H9 (cell line): ENCODE data around the gene TNFAIP2. TPM values are rescaled to one million over a fixed set of nuclear protein-coding genes. Genes with fewer than 3 reads are reported as not detected.

Experiments used
- DNase-seq: peaks from one replicate; pipeline ENCODE4 v3.0.0-alpha.2; 2017
- H2AFZ ChIP-seq: one replicate; pipeline ENCODE4 v1.6.1; 2013; ENCODE audit warnings: mild to moderate bottlenecking, low read length, control low read depth, moderate library complexity
- H2AK5ac ChIP-seq: 2 replicates; pipeline ENCODE4 v1.6.1; 2013; ENCODE audit warnings: low read length, control low read depth, mixed read lengths; ENCODE audit not compliant: insufficient read length
- H2BK120ac ChIP-seq: one replicate; pipeline ENCODE4 v1.6.1; 2013; ENCODE audit warnings: low read depth, mild to moderate bottlenecking, low read length, control low read depth, inconsistent platforms; ENCODE audit not compliant: poor library complexity, severe bottlenecking
- H2BK12ac ChIP-seq: 2 replicates; pipeline ENCODE4 v1.6.1; 2013; ENCODE audit warnings: low read length, control low read depth, mixed read lengths, low read depth; ENCODE audit not compliant: insufficient read length
- H2BK15ac ChIP-seq: 2 replicates; pipeline ENCODE4 v1.6.1; 2013; ENCODE audit warnings: low read depth, low read length, control low read depth
- H2BK20ac ChIP-seq: one replicate; pipeline ENCODE4 v1.6.1; 2013; ENCODE audit warnings: low read depth, mild to moderate bottlenecking, low read length, control low read depth, inconsistent platforms; ENCODE audit not compliant: poor library complexity, severe bottlenecking
- H2BK5ac ChIP-seq: 2 replicates; pipeline ENCODE4 v1.6.1; 2013; ENCODE audit warnings: low read length, control low read depth, mixed read lengths; ENCODE audit not compliant: insufficient read length
- H3K14ac ChIP-seq: 2 replicates; pipeline ENCODE4 v1.6.1; 2013; ENCODE audit warnings: low read length, control low read depth; ENCODE audit not compliant: insufficient read depth
- H3K18ac ChIP-seq: 2 replicates; pipeline ENCODE4 v1.6.1; 2013; ENCODE audit warnings: low read depth, mild to moderate bottlenecking, mixed read lengths, low read length, control low read depth; ENCODE audit not compliant: insufficient read length
- H3K23ac ChIP-seq: 2 replicates; pipeline ENCODE4 v1.6.1; 2013; ENCODE audit warnings: low read length, control low read depth, mixed read lengths, low read depth; ENCODE audit not compliant: insufficient read length
- H3K23me2 ChIP-seq: 2 replicates; pipeline ENCODE4 v1.6.1; 2013; ENCODE audit warnings: low read depth, mild to moderate bottlenecking, mixed read lengths, low read length, control low read depth; ENCODE audit not compliant: insufficient read length, poor library complexity, severe bottlenecking
- H3K27ac ChIP-seq: 2 replicates; pipeline ENCODE4 v1.5.1; 2013; ENCODE audit warnings: low read length, control low read depth, mixed read lengths, low read depth; ENCODE audit not compliant: insufficient read length
- H3K27me3 ChIP-seq: 2 replicates; pipeline ENCODE4 v1.6.1; 2013; ENCODE audit warnings: low read length, control low read depth, inconsistent platforms; ENCODE audit not compliant: insufficient read depth
- H3K4ac ChIP-seq: 2 replicates; pipeline ENCODE4 v1.6.1; 2013; ENCODE audit warnings: low read depth, mild to moderate bottlenecking, control low read depth, inconsistent platforms, low read length, moderate library complexity
- H3K4me1 ChIP-seq: 2 replicates; pipeline ENCODE4 v1.6.1; 2013; ENCODE audit warnings: low read length, control low read depth, inconsistent platforms; ENCODE audit not compliant: insufficient read depth
- H3K4me2 ChIP-seq: 2 replicates; pipeline ENCODE4 v1.6.1; 2013; ENCODE audit warnings: low read length, control low read depth, mixed read lengths; ENCODE audit not compliant: insufficient read length, insufficient read depth
- H3K56ac ChIP-seq: 2 replicates; pipeline ENCODE4 v1.6.1; 2013; ENCODE audit warnings: low read depth, mild to moderate bottlenecking, mixed read lengths, low read length, control low read depth; ENCODE audit not compliant: insufficient read length
- H3K79me1 ChIP-seq: 2 replicates; pipeline ENCODE4 v1.6.1; 2013; ENCODE audit warnings: low read depth, mild to moderate bottlenecking, moderate library complexity, low read length, control low read depth, inconsistent platforms; ENCODE audit not compliant: insufficient read depth, poor library complexity, severe bottlenecking
- H3K79me2 ChIP-seq: 2 replicates; pipeline ENCODE4 v1.6.1; 2013; ENCODE audit warnings: low read length, control low read depth, inconsistent platforms; ENCODE audit not compliant: insufficient read depth
- H3K9ac ChIP-seq: 2 replicates; pipeline ENCODE4 v1.6.1; 2013; ENCODE audit warnings: low read length, control low read depth, mixed read lengths; ENCODE audit not compliant: insufficient read length; ENCODE audit errors: extremely low read depth
- H3K9me3 ChIP-seq: one replicate; pipeline ENCODE4 v1.6.1; 2013; ENCODE audit warnings: low read depth, low read length, inconsistent platforms; ENCODE audit not compliant: control insufficient read depth
- H3T11ph ChIP-seq: one replicate; pipeline ENCODE4 v1.6.1; 2013; ENCODE audit warnings: mild to moderate bottlenecking, low read length, control low read depth, inconsistent platforms
- H4K20me1 ChIP-seq: one replicate; pipeline ENCODE4 v1.6.1; 2013; ENCODE audit not compliant: control insufficient read depth, insufficient read length, insufficient read depth
- H4K5ac ChIP-seq: 2 replicates; pipeline ENCODE4 v1.6.1; 2013; ENCODE audit warnings: low read depth, mild to moderate bottlenecking, mixed read lengths, low read length, control low read depth; ENCODE audit not compliant: insufficient read length
- H4K8ac ChIP-seq: replicated peaks from 2 replicates; pipeline ENCODE4 v1.6.1; 2013; ENCODE audit warnings: low read length, control low read depth, mixed read lengths, low read depth; ENCODE audit not compliant: insufficient read length
- H4K91ac ChIP-seq: 2 replicates; pipeline ENCODE4 v1.6.1; 2013; ENCODE audit warnings: low read depth, mild to moderate bottlenecking, moderate library complexity, mixed read lengths, low read length, control low read depth; ENCODE audit not compliant: insufficient read length
- H3K27ac Mint-ChIP-seq, 3 experiments: 2 replicates in 2 of 3; 3 replicates in 1 of 3; pipeline ENCODE4 v1.8.0; 2020 to 2021; ENCODE audit warnings: mixed read lengths in 3 of 3, mild to moderate bottlenecking in 1 of 3, moderate library complexity in 1 of 3
- H3K27me3 Mint-ChIP-seq: 2 replicates; pipeline ENCODE4 v1.8.0; 2021; ENCODE audit warnings: low read depth, mild to moderate bottlenecking, moderate library complexity, mixed read lengths
- H3K36me3 Mint-ChIP-seq, 3 experiments: 2 replicates in 2 of 3; 3 replicates in 1 of 3; pipeline ENCODE4 v1.8.0; 2020 to 2021; ENCODE audit warnings: low read depth in 3 of 3, mixed read lengths in 3 of 3; ENCODE audit not compliant: insufficient read depth in 1 of 3
- H3K4me1 Mint-ChIP-seq, 2 experiments: 2 replicates each; pipeline ENCODE4 v1.8.0; 2020; ENCODE audit warnings: mixed read lengths in 2 of 2
- H3K4me3 Mint-ChIP-seq, 2 experiments: 2 replicates in 1 of 2; 3 replicates in 1 of 2; pipeline ENCODE4 v1.8.0; 2020 to 2021; ENCODE audit warnings: mild to moderate bottlenecking in 2 of 2, mixed read lengths in 2 of 2, moderate library complexity in 1 of 2
- H3K9me3 Mint-ChIP-seq, 2 experiments: 2 replicates in 1 of 2; 3 replicates in 1 of 2; pipeline ENCODE4 v1.8.0; 2020; ENCODE audit warnings: mild to moderate bottlenecking in 2 of 2, mixed read lengths in 2 of 2, moderate library complexity in 1 of 2
- WGBS: extraction: QIAGEN DNeasy Blood & Tissue Kit; methylation state at CpG from one replicate; pipeline ENCODE4 v1.1.7; 2013; ENCODE audit warnings: missing lambda C conversion rate, low lambda C conversion rate, mixed read lengths; ENCODE audit not compliant: insufficient read length; ENCODE audit errors: extremely low coverage; 5-methylcytosine and 5-hydroxymethylcytosine counted together
- total RNA-seq: library from RNA; stranded (reverse); gene quantifications from 2 replicates; pipeline ENCODE4 v1.2.1, GENCODE V29; 2021
- TF ChIP-seq, protein P1 (sequence below): fragments of 200-600 bp; sonication (generic); conservative IDR thresholded peaks from 3 replicates; pipeline ENCODE4 v1.8.0; 2021; ENCODE audit warnings: antibody characterized with exemption, mild to moderate bottlenecking

The TNFAIP2 gene
- total RNA-seq, 1 experiment from 2014 or later, result 29.3 TPM

DNA sequence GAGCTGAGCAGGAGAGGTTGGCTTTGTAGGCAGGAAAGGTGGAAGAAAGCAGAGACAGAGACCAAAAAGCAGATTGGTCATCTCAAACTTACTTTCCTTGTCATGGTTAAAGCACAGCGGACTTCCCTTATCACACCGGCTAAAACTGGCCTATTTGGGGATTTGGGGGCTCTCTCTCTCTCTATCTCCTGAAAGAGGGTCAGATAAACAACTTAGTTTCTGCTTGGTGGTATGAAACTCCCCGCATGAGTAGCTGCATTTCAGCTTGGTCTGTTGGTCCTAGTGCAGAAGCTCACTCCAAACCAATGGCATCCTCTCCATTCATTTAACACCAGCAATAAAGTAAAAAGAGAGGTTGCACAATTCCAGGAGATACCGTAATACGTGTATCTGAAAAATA is 57.1 kb downstream of the TNFAIP2 start:
- Histone ChIP-seq H3K79me2 (no peaks in the 10 kb centered on the region), H2BK120ac (no peak overlapping the region), H3K79me1 (no peaks in the 10 kb centered on the region), H4K8ac (no peak overlapping the region), H3K27me3 (no peaks in the 10 kb centered on the region), H3K9ac (no peak overlapping the region), H4K20me1 (no peaks in the 10 kb centered on the region), H3K23me2 (no peaks in the 10 kb centered on the region), H3K18ac (no peak overlapping the region), H3K9me3 (no peaks in the 10 kb centered on the region), H2AK5ac (no peak overlapping the region), H2BK12ac (no peak overlapping the region), H3K4me1 (no peaks in the 10 kb centered on the region), H3K56ac (no peak overlapping the region), H2AFZ (no peak overlapping the region), H3K4ac (no peak overlapping the region), H4K91ac (no peak overlapping the region), H3K23ac (no peak overlapping the region), H3K4me2 (no peak overlapping the region), H4K5ac (no peak overlapping the region), H3T11ph (no peak overlapping the region), H2BK15ac (no peak overlapping the region), H2BK5ac (no peak overlapping the region), H2BK20ac (no peak overlapping the region), H3K14ac (no peak overlapping the region), H3K27ac (no peak overlapping the region)
- Mint-ChIP-seq H3K4me1 (peaks cover 2 to 8% of the 10 kb centered on the region in 2 experiments; a peak in 2 of 4 replicates), H3K4me3 (no peak overlapping the region), H3K9me3 (peaks cover under 1 to 3% of the 10 kb centered on the region in 2 experiments), H3K27ac (no peak overlapping the region), H3K36me3 (peaks cover 0 to 1% (median under 1%) of the 10 kb centered on the region in 3 experiments; a peak in 3 of 7 replicates), H3K27me3 (no peaks in the 10 kb centered on the region; the same call in 1 of the 2 replicates)
- WGBS, result no CpG with 5 or more reads among the region's 5 CpGs
- no peak for DNase-seq
- TF ChIP-seq, protein P1, sequence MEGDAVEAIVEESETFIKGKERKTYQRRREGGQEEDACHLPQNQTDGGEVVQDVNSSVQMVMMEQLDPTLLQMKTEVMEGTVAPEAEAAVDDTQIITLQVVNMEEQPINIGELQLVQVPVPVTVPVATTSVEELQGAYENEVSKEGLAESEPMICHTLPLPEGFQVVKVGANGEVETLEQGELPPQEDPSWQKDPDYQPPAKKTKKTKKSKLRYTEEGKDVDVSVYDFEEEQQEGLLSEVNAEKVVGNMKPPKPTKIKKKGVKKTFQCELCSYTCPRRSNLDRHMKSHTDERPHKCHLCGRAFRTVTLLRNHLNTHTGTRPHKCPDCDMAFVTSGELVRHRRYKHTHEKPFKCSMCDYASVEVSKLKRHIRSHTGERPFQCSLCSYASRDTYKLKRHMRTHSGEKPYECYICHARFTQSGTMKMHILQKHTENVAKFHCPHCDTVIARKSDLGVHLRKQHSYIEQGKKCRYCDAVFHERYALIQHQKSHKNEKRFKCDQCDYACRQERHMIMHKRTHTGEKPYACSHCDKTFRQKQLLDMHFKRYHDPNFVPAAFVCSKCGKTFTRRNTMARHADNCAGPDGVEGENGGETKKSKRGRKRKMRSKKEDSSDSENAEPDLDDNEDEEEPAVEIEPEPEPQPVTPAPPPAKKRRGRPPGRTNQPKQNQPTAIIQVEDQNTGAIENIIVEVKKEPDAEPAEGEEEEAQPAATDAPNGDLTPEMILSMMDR, result no peak
